HTERT RPE-1 (cell line): Measurements from ENCODE around the gene AURKB.
"Not testable (repeated sequence)": the region's sequence is repeated elsewhere in the genome, so short reads cannot be mapped to it uniquely, and the experiment has no call there.

Experiments
- in situ Hi-C: fragments of 300-500 bp; cut with MboI; formaldehyde crosslinking; loops from 4 replicates; pipeline ENCODE4 v1.14.3; 2020; ENCODE audit warnings: low sequenced_read_pairs

The AURKB gene

GRCh38 chr17:8209907-8210760 is at the start of gene AURKB:
AURKB (minus strand) TSS chr17:8210575; CDS start chr17:8210224, 351 bp downstream.
- in situ Hi-C loops, result no loop called here

- in situ Hi-C loops, result no loop called here
These were observed 47.4 kb upstream of the AURKB start for GRCh38 chr17:8257801-8258200.

GRCh38 chr17:8256691-8257090 is 46.3 kb upstream of the AURKB start:
- in situ Hi-C loops, result no loop called here

- in situ Hi-C loops, result no loop called here
These were observed 45.9 kb upstream of the AURKB start for GRCh38 chr17:8256291-8256690.

- in situ Hi-C loops, result no loop called here
These were observed 45.1 kb upstream of the AURKB start for GRCh38 chr17:8255499-8255898.

GRCh38 chr17:8254881-8255280 is 44.5 kb upstream of the AURKB start:
- in situ Hi-C loops, result no loop called here

GRCh38 chr17:8253801-8254200 is 43.4 kb upstream of the AURKB start:
- in situ Hi-C loops, result no loop called here

GRCh38 chr17:8251411-8251810 is 41.0 kb upstream of the AURKB start:
- in situ Hi-C loops, result not testable (repeated sequence)

GRCh38 chr17:8249621-8250500 is 39.5 kb upstream of the AURKB start:
- in situ Hi-C loops, result no loop called here

- in situ Hi-C loops, result no loop called here
These were observed 38.6 kb upstream of the AURKB start, which contains the start of gene PFAS for GRCh38 chr17:8248751-8249607. PFAS (plus strand) TSS chr17:8249289; CDS start chr17:8253938, 4,649 bp downstream.

GRCh38 chr17:8244768-8245167 is 34.4 kb upstream of the AURKB start:
- in situ Hi-C loops, result no loop called here

GRCh38 chr17:8243827-8244226 is 33.5 kb upstream of the AURKB start:
- in situ Hi-C loops, result no loop called here

- in situ Hi-C loops, result no loop called here
These were observed 27.5 kb upstream of the AURKB start for GRCh38 chr17:8237886-8238285.

GRCh38 chr17:8237175-8237574 is 26.8 kb upstream of the AURKB start:
- in situ Hi-C loops, result no loop called here

GRCh38 chr17:8235676-8236075 is 25.3 kb upstream of the AURKB start:
- in situ Hi-C loops, result no loop called here

- in situ Hi-C loops, result no loop called here
These were observed 24.2 kb upstream of the AURKB start for GRCh38 chr17:8234361-8235270.

GRCh38 chr17:8231701-8232100 is 21.3 kb upstream of the AURKB start:
- in situ Hi-C loops, result no loop called here

GRCh38 chr17:8227238-8227581 is 16.8 kb upstream of the AURKB start:
- in situ Hi-C loops, result no loop called here

- in situ Hi-C loops, result no loop called here
These were observed 16.3 kb upstream of the AURKB start for GRCh38 chr17:8226536-8227237.
